ENCODE data around the gene CLDND2.

GRCh38 chr19:51415187-51415586, 46.4 kb upstream of the CLDND2 start:
- TF ChIP-seq, protein P1, sequence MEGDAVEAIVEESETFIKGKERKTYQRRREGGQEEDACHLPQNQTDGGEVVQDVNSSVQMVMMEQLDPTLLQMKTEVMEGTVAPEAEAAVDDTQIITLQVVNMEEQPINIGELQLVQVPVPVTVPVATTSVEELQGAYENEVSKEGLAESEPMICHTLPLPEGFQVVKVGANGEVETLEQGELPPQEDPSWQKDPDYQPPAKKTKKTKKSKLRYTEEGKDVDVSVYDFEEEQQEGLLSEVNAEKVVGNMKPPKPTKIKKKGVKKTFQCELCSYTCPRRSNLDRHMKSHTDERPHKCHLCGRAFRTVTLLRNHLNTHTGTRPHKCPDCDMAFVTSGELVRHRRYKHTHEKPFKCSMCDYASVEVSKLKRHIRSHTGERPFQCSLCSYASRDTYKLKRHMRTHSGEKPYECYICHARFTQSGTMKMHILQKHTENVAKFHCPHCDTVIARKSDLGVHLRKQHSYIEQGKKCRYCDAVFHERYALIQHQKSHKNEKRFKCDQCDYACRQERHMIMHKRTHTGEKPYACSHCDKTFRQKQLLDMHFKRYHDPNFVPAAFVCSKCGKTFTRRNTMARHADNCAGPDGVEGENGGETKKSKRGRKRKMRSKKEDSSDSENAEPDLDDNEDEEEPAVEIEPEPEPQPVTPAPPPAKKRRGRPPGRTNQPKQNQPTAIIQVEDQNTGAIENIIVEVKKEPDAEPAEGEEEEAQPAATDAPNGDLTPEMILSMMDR (IDR thresholded peaks at IDR 0.05 in 8 of 11, conservative IDR thresholded peaks at IDR 0.05 in 3 of 11), result no peak
- TF ChIP-seq POLR2AphosphoS5 (IDR thresholded peaks at IDR 0.05) (no peak), POLR2A (IDR thresholded peaks at IDR 0.05) (no peak)

Measured in spleen (tissue), 7 donors.